NCI-H524 (cell line): ENCODE results near the gene TENM4.
A peak's percentile ranks its signal among the peaks of the same experiment; 100 is the strongest.

Experiments used
- DNase-seq, 2 experiments: peaks; one replicate each; lab custom pipeline; 2025; lab: John Stamatoyannopoulos, UW

TENM4 gene

GRCh38 chr11:79418241-79418640 is 22.6 kb downstream of the TENM4 start:
- no peak for DNase-seq

- DNase-seq = no peak
Measured at GRCh38 chr11:79417069-79417920, 23.5 kb downstream of the TENM4 start.

- no peak for DNase-seq
Measured at GRCh38 chr11:79415912-79416311, 24.9 kb downstream of the TENM4 start.

- no peak for DNase-seq
Measured at GRCh38 chr11:79415411-79415810, 25.4 kb downstream of the TENM4 start.

GRCh38 chr11:79414644-79415317 is 26.0 kb downstream of the TENM4 start:
- no peak for DNase-seq

- DNase-seq = no peak
Measured at GRCh38 chr11:79414041-79414440, 26.8 kb downstream of the TENM4 start.

- peak; percentile 48 to 86 for DNase-seq
Measured at GRCh38 chr11:79413268-79413667, 27.6 kb downstream of the TENM4 start.

- DNase-seq = no peak
Measured at GRCh38 chr11:79412761-79413160, 28.1 kb downstream of the TENM4 start.

- DNase-seq = no peak
Measured at GRCh38 chr11:79409330-79409729, 31.5 kb downstream of the TENM4 start.

GRCh38 chr11:79406376-79406775 is 34.5 kb downstream of the TENM4 start:
- no peak for DNase-seq

- no peak for DNase-seq
Measured at GRCh38 chr11:79404806-79405205, 36.0 kb downstream of the TENM4 start.

GRCh38 chr11:79404325-79404724 is 36.5 kb downstream of the TENM4 start:
- no peak for DNase-seq

GRCh38 chr11:79403839-79404238 is 37.0 kb downstream of the TENM4 start:
- DNase-seq = no peak

GRCh38 chr11:79402912-79403311 is 37.9 kb downstream of the TENM4 start:
- no peak for DNase-seq

- DNase-seq = peak; percentile 7 to 64
Measured at GRCh38 chr11:79400717-79401330, 40.0 kb downstream of the TENM4 start.

GRCh38 chr11:79400206-79400605 is 40.6 kb downstream of the TENM4 start:
- no peak for DNase-seq

GRCh38 chr11:79397252-79397651 is 43.6 kb downstream of the TENM4 start:
- DNase-seq = no peak

- DNase-seq = no peak
Measured at GRCh38 chr11:79396674-79397073, 44.2 kb downstream of the TENM4 start.

GRCh38 chr11:79396001-79396400 is 44.8 kb downstream of the TENM4 start:
- DNase-seq = no peak

GRCh38 chr11:79393362-79394043 is 47.3 kb downstream of the TENM4 start:
- DNase-seq = peak; percentile 77 to 89

- DNase-seq = no peak
Measured at GRCh38 chr11:79392161-79392560, 48.7 kb downstream of the TENM4 start.

- DNase-seq = no peak
Measured at GRCh38 chr11:79390923-79391322, 49.9 kb downstream of the TENM4 start.
